ENCODE data around the gene POC5. TPM values are rescaled to one million over a fixed set of nuclear protein-coding genes. Genes with fewer than 3 reads are reported as not detected.
"Not testable (repeated sequence)": the region's sequence is repeated elsewhere in the genome, so short reads cannot be mapped to it uniquely, and the experiment has no call there.

The POC5 gene
- total RNA-seq, 1 experiment from 2014 or later, result 19.1 TPM

- no peak for DNase-seq (ENCODE audit: low read depth)
These were observed 11.2 kb downstream of the POC5 start for GRCh38 chr5:75706016-75706415.

DNA sequence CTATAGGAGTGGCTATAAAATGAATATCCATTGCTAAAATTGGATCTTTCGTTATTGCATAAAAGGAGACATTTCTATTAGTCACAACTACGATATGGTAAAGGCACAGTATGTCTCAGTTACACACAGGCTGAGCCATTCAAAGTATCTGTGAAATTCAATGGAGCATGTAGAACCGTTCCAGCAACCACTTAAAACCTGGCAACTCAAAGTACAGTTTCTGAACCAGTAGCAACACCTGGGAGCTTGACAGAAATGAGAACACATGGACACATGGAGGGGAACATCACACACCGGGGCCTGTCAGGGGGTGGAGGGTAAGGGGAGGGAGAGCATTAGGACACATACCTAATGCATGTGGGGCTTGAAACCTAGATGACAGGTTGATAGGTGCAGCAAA lies 15.4 kb downstream of the POC5 start:
- DNase-seq (ENCODE audit: low read depth), result no peak

DNA sequence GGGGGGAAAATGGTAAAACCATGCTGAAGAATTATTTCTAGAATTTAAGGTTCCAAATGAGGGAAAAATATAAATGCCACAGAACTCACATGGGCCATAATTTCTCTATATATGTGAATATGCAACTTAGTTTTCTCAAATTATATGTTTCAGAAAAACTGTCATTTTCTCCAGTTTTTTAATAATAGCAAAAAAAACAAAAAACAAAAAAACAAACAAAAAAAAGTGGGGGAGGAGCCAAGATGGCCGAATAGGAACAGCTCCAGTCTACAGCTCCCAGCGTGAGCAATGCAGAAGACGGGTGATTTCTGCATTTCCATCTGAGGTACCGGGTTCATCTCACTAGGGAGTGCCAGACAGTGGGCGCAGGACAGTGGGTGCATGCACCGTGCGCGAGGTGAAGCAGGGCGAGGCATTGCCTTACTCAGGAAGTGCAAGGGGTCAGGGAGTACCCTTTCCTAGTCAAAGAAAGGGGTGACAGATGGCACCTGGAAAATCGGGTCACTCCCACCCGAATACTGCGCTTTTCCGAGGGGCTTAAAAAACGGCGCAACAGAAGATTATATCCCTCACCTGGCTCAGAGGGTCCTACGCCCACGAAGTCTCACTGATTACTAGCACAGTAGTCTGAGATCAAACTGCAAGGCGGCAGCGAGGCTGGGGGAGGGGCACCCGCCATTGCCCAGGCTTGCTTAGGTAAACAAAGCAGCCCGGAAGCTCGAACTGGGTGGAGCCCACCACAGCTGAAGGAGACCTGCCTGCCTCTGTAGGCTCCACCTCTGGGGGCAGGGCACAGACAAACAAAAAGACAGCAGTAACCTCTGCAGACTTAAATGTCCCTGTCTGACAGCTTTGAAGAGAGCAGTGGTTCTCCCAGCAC lies 21.5 kb downstream of the POC5 start:
- DNase-seq (ENCODE audit: low read depth), result not testable (repeated sequence)

- no peak for DNase-seq (ENCODE audit: low read depth)
These were observed 22.5 kb downstream of the POC5 start for GRCh38 chr5:75694781-75695180.

DNA sequence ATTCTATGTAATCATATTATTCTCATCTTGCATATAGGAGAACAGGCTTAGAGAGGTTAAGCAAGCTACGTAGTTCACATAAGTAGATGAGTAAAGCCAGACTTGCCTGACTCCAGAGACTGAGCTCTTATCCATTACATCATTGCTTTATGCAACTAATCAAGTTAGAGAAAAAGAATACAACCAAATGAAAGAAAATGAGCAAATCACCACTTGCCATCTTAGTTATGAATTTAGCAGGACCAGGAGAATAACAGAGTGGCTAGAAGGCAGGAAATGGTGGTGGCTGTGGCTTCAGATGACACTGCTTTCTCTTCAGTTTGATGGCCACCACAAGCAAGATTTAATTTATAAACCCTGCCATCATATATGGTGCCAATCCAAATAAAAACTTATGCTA lies 26.6 kb downstream of the POC5 start:
- no peak for DNase-seq (ENCODE audit: low read depth)

GRCh38 chr5:75686480-75686879 lies 30.8 kb downstream of the POC5 start:
- no peak for DNase-seq (ENCODE audit: low read depth)

DNA sequence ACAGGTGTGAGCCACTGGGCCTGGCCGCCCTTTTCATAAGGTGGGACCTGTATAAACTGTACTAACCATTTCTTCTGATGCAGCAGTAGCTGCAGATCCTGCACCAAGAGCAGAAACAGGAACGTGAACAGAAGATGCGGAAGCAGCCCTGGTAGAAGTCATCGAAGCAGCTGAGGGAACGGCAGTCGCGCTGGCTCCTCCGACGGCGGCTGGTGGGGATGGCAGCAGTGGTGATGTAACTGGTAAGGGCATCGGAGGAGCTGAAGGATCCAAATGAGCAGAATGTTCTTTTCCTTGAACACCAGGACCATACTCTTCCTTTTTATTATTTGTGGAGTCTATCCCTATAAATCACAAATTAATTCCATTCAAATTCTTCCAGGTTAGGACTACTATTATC lies 32.1 kb downstream of the POC5 start:
- no peak for DNase-seq (ENCODE audit: low read depth)

DNA sequence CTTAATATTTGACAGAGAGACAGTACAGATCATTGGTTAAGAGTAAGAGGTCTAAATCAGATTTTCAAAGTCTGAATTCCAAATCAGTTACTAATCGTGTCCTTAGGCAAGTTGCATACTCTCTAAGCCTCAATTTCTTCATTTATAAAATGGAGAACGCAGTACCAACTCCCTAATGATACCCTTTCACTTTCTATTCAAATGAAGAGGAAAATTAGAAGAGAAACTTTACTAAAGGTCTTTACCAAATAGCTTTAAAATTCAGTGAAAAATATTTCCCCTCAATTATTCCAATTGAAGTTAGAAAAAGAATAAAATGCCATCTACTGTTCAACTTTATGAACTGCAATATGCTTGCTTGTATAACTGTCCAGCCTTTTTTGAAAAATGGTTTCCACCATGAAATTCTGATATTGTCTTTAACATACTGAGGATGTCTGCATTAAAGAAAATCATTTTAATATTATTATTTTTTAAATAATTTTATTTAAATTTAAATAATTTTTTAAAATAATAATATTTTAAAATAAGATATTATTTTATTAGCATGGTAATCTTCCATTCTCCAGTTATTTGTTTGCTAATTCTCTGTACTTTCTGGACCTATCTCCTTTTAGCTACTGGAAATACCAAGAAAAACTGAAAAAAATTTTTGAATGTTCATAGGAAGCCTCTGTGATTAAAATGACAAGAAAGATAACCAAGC lies 36.0 kb downstream of the POC5 start:
- DNase-seq (ENCODE audit: low read depth), result peak; percentile 32

DNA sequence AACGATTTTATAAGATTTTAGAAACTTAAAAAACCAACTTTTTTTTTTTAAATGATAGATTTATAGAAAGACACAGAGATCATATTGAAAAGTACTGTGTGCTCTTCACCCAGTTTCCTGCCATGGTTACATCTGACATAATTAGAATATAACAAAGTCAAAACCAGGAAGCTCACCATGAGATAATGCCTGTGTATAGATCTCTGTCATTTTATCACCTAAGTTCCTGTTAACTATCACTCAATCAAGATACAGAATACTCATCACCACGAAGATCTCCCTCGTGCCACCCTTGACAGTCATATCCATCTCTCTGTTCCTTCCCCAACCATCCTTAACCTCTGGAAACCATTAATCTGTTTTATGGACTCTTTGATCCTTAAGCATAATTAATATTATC lies 39.1 kb downstream of the POC5 start:
- DNase-seq (ENCODE audit: low read depth), result no peak

DNA sequence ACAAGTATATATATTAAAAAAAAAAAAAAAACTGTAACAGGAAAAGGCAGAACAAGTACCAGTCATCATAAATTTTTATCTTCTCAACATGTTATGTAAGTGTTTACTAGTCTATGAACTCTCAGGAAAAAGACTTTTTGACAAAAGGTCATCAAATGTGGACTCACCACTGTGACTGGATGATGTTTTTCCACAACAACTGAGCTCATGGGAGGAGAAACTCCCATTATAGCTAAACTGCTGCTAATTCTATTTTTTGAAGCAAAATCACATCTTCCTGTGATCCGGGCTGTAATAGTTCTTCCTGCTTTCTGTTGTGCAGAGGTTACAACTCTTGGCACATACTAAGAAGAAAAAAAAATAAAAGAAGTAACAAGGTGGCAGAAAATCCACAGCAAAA lies 39.6 kb downstream of the POC5 start:
- DNase-seq (ENCODE audit: low read depth), result no peak

GRCh38 chr5:75675783-75676182 lies 41.5 kb downstream of the POC5 start:
- DNase-seq (ENCODE audit: low read depth), result no peak

GRCh38 chr5:75672616-75673015 lies 44.6 kb downstream of the POC5 start:
- no peak for DNase-seq (ENCODE audit: low read depth)

DNA sequence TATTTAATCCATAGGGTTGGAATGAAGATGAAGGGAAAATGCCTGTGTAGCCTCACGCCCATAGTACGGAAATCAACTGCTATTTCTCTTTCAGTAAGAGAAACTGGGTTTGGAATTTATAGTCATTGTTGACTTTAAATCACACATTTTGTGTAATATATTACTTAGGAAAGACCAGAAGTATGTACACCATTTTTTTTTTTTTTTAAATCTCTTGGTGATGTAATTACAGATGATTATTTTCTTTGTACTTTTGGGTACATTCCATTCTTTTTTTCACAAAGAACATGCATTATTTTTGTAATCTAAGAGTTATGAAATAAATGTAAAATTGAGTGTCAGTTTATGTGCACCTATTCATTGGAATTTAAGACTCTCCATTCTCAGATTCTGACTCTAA lies 45.7 kb downstream of the POC5 start:
- DNase-seq (ENCODE audit: low read depth), result no peak

DNA sequence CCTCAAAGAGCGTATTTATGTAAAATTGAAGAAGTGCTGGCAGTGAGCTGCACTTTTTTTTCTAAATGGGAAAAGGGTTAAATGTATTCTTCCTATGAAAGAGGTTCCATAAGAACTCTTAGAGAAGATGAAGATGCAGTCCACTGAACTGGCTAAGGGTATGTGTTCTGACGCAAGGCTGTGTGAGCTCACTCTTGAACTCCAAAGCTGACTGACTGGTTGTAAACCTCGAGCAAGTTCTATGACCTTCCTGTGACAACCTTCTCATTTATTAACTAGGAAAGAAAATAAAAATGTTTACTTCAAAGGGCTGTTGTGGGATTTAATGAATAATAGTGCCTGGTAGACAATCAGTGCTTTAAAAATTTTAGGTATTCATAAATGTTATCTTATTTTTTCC lies 46.7 kb downstream of the POC5 start:
- DNase-seq (ENCODE audit: low read depth), result no peak

GRCh38 chr5:75668977-75669689 lies 48.1 kb downstream of the POC5 start:
- peak; percentile 64 for DNase-seq (ENCODE audit: low read depth)

- no peak for DNase-seq (ENCODE audit: low read depth)
These were observed 48.8 kb downstream of the POC5 start for GRCh38 chr5:75668445-75668844.

- no peak for DNase-seq (ENCODE audit: low read depth)
These were observed 49.7 kb downstream of the POC5 start for GRCh38 chr5:75667586-75667985.

DNA sequence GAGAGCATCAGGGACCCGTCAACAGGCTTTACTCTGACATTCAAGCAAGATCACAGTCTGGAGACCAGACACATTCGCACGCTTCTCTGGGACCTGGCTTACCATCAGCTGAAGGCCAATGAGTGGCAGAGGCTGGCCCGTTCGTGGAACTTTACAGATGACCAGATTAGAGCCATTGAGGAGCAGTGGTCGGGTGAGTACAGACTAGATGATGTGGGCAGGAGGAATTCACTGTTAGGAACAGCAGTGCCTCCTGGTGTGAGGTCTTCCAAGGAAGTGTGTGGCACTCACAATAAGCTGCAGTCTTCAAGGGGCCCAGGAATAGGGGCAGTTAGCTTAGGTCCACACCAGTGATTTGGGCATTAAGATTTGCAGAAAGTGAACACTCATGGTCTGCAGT lies 50.4 kb downstream of the POC5 start:
- no peak for DNase-seq (ENCODE audit: low read depth)

DNA sequence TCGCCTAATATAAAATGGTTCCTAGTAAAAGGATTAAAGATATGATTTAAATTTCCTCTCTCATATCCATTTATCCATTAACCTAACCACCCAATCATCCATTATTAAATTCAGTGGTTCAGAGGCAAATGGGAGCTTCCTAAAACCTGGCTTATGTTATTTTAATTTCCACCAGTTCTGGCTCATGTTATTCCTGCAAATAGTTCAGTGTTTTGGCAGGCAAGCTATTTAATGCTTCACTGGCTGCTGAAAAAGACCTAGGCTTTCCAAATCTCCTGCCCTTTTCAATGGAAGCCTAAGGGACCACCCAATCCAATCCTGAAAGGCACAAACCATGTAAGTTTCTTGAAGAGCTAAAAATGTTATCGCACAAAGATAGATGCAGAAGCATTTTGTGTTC lies 52.3 kb downstream of the POC5 start:
- DNase-seq (ENCODE audit: low read depth), result no peak

GRCh38 chr5:75663579-75664284 lies 53.5 kb downstream of the POC5 start:
- no peak for DNase-seq (ENCODE audit: low read depth)

DNA sequence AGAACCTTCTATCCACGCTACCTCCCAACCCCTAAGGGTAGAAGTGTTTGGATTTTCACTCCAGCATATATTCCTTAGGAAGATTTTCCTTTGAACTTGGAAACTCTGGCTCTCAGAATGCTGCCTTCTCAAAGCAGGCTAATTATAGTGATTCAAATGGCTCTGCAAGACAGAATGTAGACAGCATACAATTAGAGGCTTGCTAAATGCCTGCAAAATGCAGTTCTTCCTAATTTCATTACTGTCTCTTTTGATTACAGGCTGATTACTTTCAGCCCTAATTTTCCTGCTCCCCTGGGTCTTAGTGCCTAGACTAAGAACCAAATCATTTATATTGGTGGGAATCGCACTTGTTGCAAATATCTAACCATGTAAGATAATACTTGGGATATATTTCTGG lies 55.2 kb downstream of the POC5 start:
- DNase-seq (ENCODE audit: low read depth), result no peak

Data from HT1080 (cell line).